GM23338 (cell line): ENCODE data around the gene AFF1. TPM values are rescaled to one million over a fixed set of nuclear protein-coding genes. Genes with fewer than 3 reads are reported as not detected.

Experiments used
- ATAC-seq: fragments of 200-7000 bp; cut with Tn5 transposase; 3 replicates; pipeline ENCODE4 v1.9.1; 2020
- DNase-seq: peaks from one replicate; pipeline ENCODE4 v3.0.0-alpha.2; 2015; ENCODE audit warnings: low spot score
- H2AFZ ChIP-seq: fragments of 200-600 bp; sonication (generic); 2 replicates; pipeline ENCODE4 v1.8.0; 2016; ENCODE audit warnings: antibody characterized with exemption, mild to moderate bottlenecking, moderate library complexity
- H3F3A ChIP-seq: fragments of 200-600 bp; sonication (generic); replicated peaks from 2 replicates; pipeline ENCODE4 v1.8.0; 2017; ENCODE audit warnings: antibody characterized with exemption, mixed run types, low read depth
- H3K27ac ChIP-seq: fragments of 200-600 bp; sonication (generic); 2 replicates; pipeline ENCODE4 v1.6.1; 2016; ENCODE audit warnings: low read depth
- H3K27me3 ChIP-seq: fragments of 200-600 bp; sonication (generic); 2 replicates; pipeline ENCODE4 v1.8.0; 2016; ENCODE audit warnings: mild to moderate bottlenecking, mixed run types, moderate library complexity; ENCODE audit not compliant: insufficient read depth
- H3K36me3 ChIP-seq: fragments of 200-600 bp; sonication (generic); 2 replicates; pipeline ENCODE4 v1.8.0; 2016; ENCODE audit warnings: mild to moderate bottlenecking; ENCODE audit not compliant: insufficient read depth
- H3K4me1 ChIP-seq: fragments of 200-600 bp; sonication (generic); 2 replicates; pipeline ENCODE4 v1.8.0; 2016; ENCODE audit warnings: mild to moderate bottlenecking, moderate library complexity; ENCODE audit not compliant: insufficient read depth
- H3K4me2 ChIP-seq: fragments of 200-600 bp; sonication (generic); 2 replicates; pipeline ENCODE4 v1.7.1; 2017; ENCODE audit warnings: mixed run types
- H3K4me3 ChIP-seq: fragments of 200-600 bp; sonication (generic); 2 replicates; pipeline ENCODE4 v1.6.1; 2016; ENCODE audit warnings: mixed run types
- H3K79me2 ChIP-seq: fragments of 200-600 bp; sonication (generic); replicated peaks from 2 replicates; pipeline ENCODE4 v1.8.0; 2017; ENCODE audit warnings: mild to moderate bottlenecking; ENCODE audit not compliant: insufficient read depth
- H3K9me2 ChIP-seq: fragments of 200-600 bp; sonication (generic); 2 replicates; pipeline ENCODE4 v1.8.0; 2017; ENCODE audit not compliant: insufficient read depth
- H4K20me1 ChIP-seq: fragments of 200-600 bp; sonication (generic); replicated peaks from 2 replicates; pipeline ENCODE4 v1.8.0; 2017; ENCODE audit warnings: mild to moderate bottlenecking; ENCODE audit not compliant: insufficient read depth
- H3K27ac Mint-ChIP-seq: 2 replicates; pipeline ENCODE4 v1.8.0; 2020; ENCODE audit warnings: inconsistent platforms, mild to moderate bottlenecking, moderate library complexity, mixed read lengths
- H3K27me3 Mint-ChIP-seq: 3 replicates; pipeline ENCODE4 v1.8.0; 2022; ENCODE audit warnings: low read depth, mild to moderate bottlenecking, moderate library complexity, mixed read lengths, inconsistent platforms; ENCODE audit not compliant: insufficient read depth, poor library complexity
- H3K36me3 Mint-ChIP-seq: 3 replicates; pipeline ENCODE4 v1.8.0; 2021; ENCODE audit warnings: low read depth, mild to moderate bottlenecking, inconsistent platforms, moderate library complexity, mixed read lengths
- H3K4me1 Mint-ChIP-seq: 3 replicates; pipeline ENCODE4 v1.8.0; 2020; ENCODE audit warnings: mild to moderate bottlenecking, inconsistent platforms, mixed read lengths
- H3K4me3 Mint-ChIP-seq: 3 replicates; pipeline ENCODE4 v1.8.0; 2021; ENCODE audit warnings: moderate library complexity, mild to moderate bottlenecking, inconsistent platforms, mixed read lengths
- H3K9me3 Mint-ChIP-seq: 3 replicates; pipeline ENCODE4 v1.8.0; 2020; ENCODE audit warnings: moderate library complexity, mild to moderate bottlenecking, inconsistent platforms, mixed read lengths
- CREB1 ChIP-seq: fragments of 250-450 bp; sonication (Bioruptor Pico); IDR thresholded peaks from 2 replicates; pipeline ENCODE4 v1.5.0; 2020; ENCODE audit warnings: low read depth, mild to moderate bottlenecking, moderate library complexity
- EZH2 ChIP-seq: fragments of 200-600 bp; sonication (generic); IDR thresholded peaks from one replicate; pipeline ENCODE4 v1.8.0; 2017; ENCODE audit warnings: antibody characterized with exemption, mild to moderate bottlenecking, low read depth; ENCODE audit not compliant: unreplicated experiment
- EZH2phosphoT487 ChIP-seq: fragments of 200-600 bp; sonication (generic); IDR thresholded peaks from one replicate; pipeline ENCODE4 v1.8.1; 2018; ENCODE audit warnings: antibody characterized with exemption; ENCODE audit not compliant: unreplicated experiment
- JUNB ChIP-seq: IDR thresholded peaks from one replicate; pipeline ENCODE4 v1.6.1; 2016; ENCODE audit warnings: antibody characterized with exemption; ENCODE audit not compliant: unreplicated experiment
- NANOG ChIP-seq: IDR thresholded peaks from 2 replicates; pipeline ENCODE4 v1.6.1; 2016; ENCODE audit warnings: antibody characterized with exemption, borderline replicate concordance
- POLR2AphosphoS5 ChIP-seq: IDR thresholded peaks from 2 replicates; pipeline ENCODE4 v1.6.1; 2016; ENCODE audit warnings: antibody characterized with exemption, low read depth
- ZNF114 ChIP-seq: fragments of 250-450 bp; sonication (Bioruptor Pico); IDR thresholded peaks from 2 replicates; pipeline ENCODE4 v1.5.0; 2020; ENCODE audit warnings: mild to moderate bottlenecking, moderate library complexity
- ZNF331 ChIP-seq: fragments of 250-450 bp; sonication (Bioruptor Pico); IDR thresholded peaks from 2 replicates; pipeline ENCODE4 v1.5.0; 2020; ENCODE audit warnings: low read depth, mild to moderate bottlenecking, moderate library complexity
- ZNF462 ChIP-seq: fragments of 250-450 bp; sonication (Bioruptor Pico); IDR thresholded peaks from 2 replicates; pipeline ENCODE4 v1.5.0; 2020; ENCODE audit warnings: mild to moderate bottlenecking, moderate library complexity
- polyA plus RNA-seq: library from polyadenylated mRNA; unstranded; fragments of >200 nt; fragmentation: Nextera tagmentation; extraction: Ambion mirVana; gene quantifications from 2 replicates; pipeline ENCODE4 v1.2.1, GENCODE V29; 2016
- total RNA-seq: library from RNA; depleted of rRNA; stranded (reverse); fragments of >200 nt; shearing (Covaris generic); gene quantifications from 2 replicates; pipeline ENCODE4 v1.2.3, GENCODE V29; 2014

Gene AFF1
- total and polyA plus RNA-seq, 2 experiments from 2014 or later = 42.6 to 67.2 TPM

- H3K79me2 ChIP-seq = peaks cover 72% of the 10 kb centered on the region
- H3K4me1 ChIP-seq = peaks cover 58% of the 10 kb centered on the region
- H3K27me3 ChIP-seq = no peaks in the 10 kb centered on the region
- H3K36me3 ChIP-seq = no peaks in the 10 kb centered on the region
- peak overlapping the region; percentile 47 for H3K4me2 ChIP-seq
- ATAC-seq (peak; percentile 31), DNase-seq (no peak)
- no peak for TF ChIP-seq POLR2AphosphoS5
- no peak for TF ChIP-seq ZNF114 (CRISPR knock-in tag)
- no peak for TF ChIP-seq ZNF462 (CRISPR knock-in tag)
- TF ChIP-seq ZNF331 = no peak
- no peak for TF ChIP-seq CREB1 (CRISPR knock-in tag)
- no peak for TF ChIP-seq NANOG
- no peak for TF ChIP-seq JUNB
- TF ChIP-seq EZH2phosphoT487 = no peak
- TF ChIP-seq EZH2 = no peak
- peaks cover 5% of the 10 kb centered on the region; the same call in 1 of the 2 replicates for H3F3A ChIP-seq
- no peak overlapping the region for H2AFZ ChIP-seq
- Mint-ChIP-seq H3K36me3 (peaks cover 35% of the 10 kb centered on the region; the same call in 2 of the 3 replicates), H3K4me3 (peak overlapping the region; percentile 68), H3K27ac (peak overlapping the region; percentile 98), H3K9me3 (no peaks in the 10 kb centered on the region), H3K27me3 (peaks cover 7% of the 10 kb centered on the region), H3K4me1 (peaks cover 75% of the 10 kb centered on the region)
- peak overlapping the region; percentile 91 for H3K27ac ChIP-seq
- H3K9me2 ChIP-seq = no peaks in the 10 kb centered on the region
- no peaks in the 10 kb centered on the region for H4K20me1 ChIP-seq
- peak overlapping the region; percentile 29 for H3K4me3 ChIP-seq
These were observed 25.7 kb downstream of the AFF1 start for GRCh38 chr4:86960557-86960961.
